Measurements from ENCODE around the gene KRT74. TPM values are rescaled to one million over a fixed set of nuclear protein-coding genes. Genes with fewer than 3 reads are reported as not detected.

The KRT74 gene
- total and polyA plus RNA-seq, 9 of the 15 experiments (the other 6 are each of a cell fraction or from before 2014, with no cell fraction given): not detected

DNA sequence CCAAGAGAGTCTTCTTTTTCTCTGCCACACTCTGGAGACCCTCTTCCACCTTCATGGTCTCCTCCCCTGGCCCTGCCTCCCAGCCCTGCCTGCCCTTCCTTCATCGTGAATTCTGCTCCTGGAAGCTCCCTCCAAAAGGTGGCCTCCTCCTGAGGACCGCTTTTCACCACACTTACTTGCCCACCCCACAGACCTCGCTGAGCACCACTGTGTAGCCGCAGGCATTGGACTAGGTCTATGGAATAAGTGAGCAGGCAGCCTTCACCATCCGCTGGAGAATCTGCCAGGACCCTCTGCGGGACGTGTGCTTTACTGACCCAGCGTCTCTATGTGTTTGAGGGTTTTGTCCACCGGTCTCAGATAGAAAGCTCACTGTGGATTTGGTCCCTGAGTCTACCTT, 43.8 kb downstream of the KRT74 start:
- 0% methylated on average over 9 of the region's 9 CpGs for WGBS (ENCODE audit: insufficient coverage, low coverage, missing lambda C conversion rate)

DNA sequence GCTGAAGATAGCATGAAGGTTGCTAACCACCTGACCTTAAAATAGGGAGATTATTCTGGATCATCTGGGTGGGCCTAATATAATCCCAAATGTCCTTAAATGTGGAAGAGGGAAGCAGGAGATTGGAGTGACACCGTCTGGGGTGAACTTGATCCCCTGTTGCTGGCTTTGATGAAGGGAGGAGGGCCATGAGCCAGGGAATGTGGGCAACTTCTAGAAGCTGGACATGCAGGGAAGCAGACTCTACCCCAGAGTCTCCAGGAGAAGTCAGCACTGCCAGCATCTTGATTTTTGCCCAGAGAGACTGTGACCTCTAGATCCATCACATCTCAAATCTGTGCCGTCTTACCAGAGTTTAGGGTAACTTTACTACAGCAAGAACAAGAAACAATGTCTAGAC, 44.2 kb downstream of the KRT74 start:
- DNase-seq (ENCODE audit: extremely low read depth in 1 of 4, low spot score in 3 of 4): no peak
- peaks cover 5% of the 10 kb centered on the region; the same call in 1 of the 2 replicates for H4K20me1 ChIP-seq (replicated peaks; ENCODE audit: control insufficient read depth, insufficient read depth, low read length)
- ChIA-PET CTCF (ENCODE audit: low intra/inter-chr PET ratio) (no interaction called here), POLR2A (no interaction called here)
- no peak overlapping the region for H3K4me3 ChIP-seq
- no peak overlapping the region for H3K4me2 ChIP-seq (ENCODE audit: insufficient read depth, low read length)
- 0% methylated on average over 2 of the region's 2 CpGs for WGBS (ENCODE audit: insufficient coverage, low coverage, missing lambda C conversion rate)
- no peaks in the 10 kb centered on the region for H3K9me3 ChIP-seq (replicated peaks; ENCODE audit: control insufficient read depth, insufficient read depth, low read depth, low read length)
- intact Hi-C loops (cut with micrococcal nuclease): no loop called here
- in situ Hi-C loops (cut with MboI): no loop called here
- no peaks in the 10 kb centered on the region for H3K9me1 ChIP-seq (ENCODE audit: control insufficient read depth, insufficient read depth, low read length)
- peaks cover 5 to 46% of the 10 kb centered on the region in 2 experiments; a peak in 4 of 5 replicates for H3K27me3 ChIP-seq (ENCODE audit: control insufficient read depth in 2 of 2, insufficient read depth in 2 of 2, low read length in 2 of 2)
- no peaks in the 10 kb centered on the region for H3K36me3 ChIP-seq (ENCODE audit: control insufficient read depth, insufficient read depth, low read length)
- FAIRE-seq: no peak
- no peak overlapping the region for H2AFZ ChIP-seq (ENCODE audit: low read depth, low read length)
- no peak for ATAC-seq
- no peaks in the 10 kb centered on the region for H3K79me2 ChIP-seq (ENCODE audit: control insufficient read depth, insufficient read depth, low read length)
- no peak overlapping the region for H3K27ac ChIP-seq (ENCODE audit: extremely low read depth, low read depth, low read length)
- BruUV-seq (replicated peaks): no TSS peak
- H3K4me1 ChIP-seq (replicated peaks in 1 of 2; ENCODE audit: control insufficient read depth in 2 of 2, insufficient read depth in 2 of 2, low read length in 2 of 2): no peaks in the 10 kb centered on the region
- TF ChIP-seq ESRRA (IDR thresholded peaks at IDR 0.05; ENCODE audit: borderline replicate concordance, low read depth) (no peak), RAD21 (CRISPR knock-in tag; conservative IDR thresholded peaks at IDR 0.05 in 1 of 2, IDR thresholded peaks at IDR 0.05 in 1 of 2) (no peak), ADNP (tag; IDR thresholded peaks at IDR 0.05) (no peak)
- TF ChIP-seq, protein P1, sequence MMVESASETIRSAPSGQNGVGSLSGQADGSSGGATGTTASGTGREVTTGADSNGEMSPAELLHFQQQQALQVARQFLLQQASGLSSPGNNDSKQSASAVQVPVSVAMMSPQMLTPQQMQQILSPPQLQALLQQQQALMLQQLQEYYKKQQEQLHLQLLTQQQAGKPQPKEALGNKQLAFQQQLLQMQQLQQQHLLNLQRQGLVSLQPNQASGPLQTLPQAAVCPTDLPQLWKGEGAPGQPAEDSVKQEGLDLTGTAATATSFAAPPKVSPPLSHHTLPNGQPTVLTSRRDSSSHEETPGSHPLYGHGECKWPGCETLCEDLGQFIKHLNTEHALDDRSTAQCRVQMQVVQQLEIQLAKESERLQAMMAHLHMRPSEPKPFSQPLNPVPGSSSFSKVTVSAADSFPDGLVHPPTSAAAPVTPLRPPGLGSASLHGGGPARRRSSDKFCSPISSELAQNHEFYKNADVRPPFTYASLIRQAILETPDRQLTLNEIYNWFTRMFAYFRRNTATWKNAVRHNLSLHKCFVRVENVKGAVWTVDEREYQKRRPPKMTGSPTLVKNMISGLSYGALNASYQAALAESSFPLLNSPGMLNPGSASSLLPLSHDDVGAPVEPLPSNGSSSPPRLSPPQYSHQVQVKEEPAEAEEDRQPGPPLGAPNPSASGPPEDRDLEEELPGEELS (CRISPR knock-in tag; IDR thresholded peaks at IDR 0.05; ENCODE audit: borderline replicate concordance): no peak
- no peak overlapping the region for H3K9ac ChIP-seq (ENCODE audit: insufficient read depth in 1 of 2, low read depth in 2 of 2, low read length in 2 of 2)

More for the DNA sequence above, 43.8 kb downstream of the KRT74 start:
- ChIA-PET CTCF (ENCODE audit: low intra/inter-chr PET ratio) (no interaction called here), POLR2A (no interaction called here)
- peaks cover 5 to 44% of the 10 kb centered on the region in 2 experiments; a peak in 4 of 5 replicates for H3K27me3 ChIP-seq (ENCODE audit: control insufficient read depth in 2 of 2, insufficient read depth in 2 of 2, low read length in 2 of 2)
- no peaks in the 10 kb centered on the region for H3K79me2 ChIP-seq (ENCODE audit: control insufficient read depth, insufficient read depth, low read length)
- H3K9me1 ChIP-seq (ENCODE audit: control insufficient read depth, insufficient read depth, low read length): no peaks in the 10 kb centered on the region
- no peaks in the 10 kb centered on the region for H3K4me1 ChIP-seq (replicated peaks in 1 of 2; ENCODE audit: control insufficient read depth in 2 of 2, insufficient read depth in 2 of 2, low read length in 2 of 2)
- TF ChIP-seq POLR2H (tag; IDR thresholded peaks at IDR 0.05; ENCODE audit: low read depth) (no peak), NFIX (CRISPR knock-in tag; IDR thresholded peaks at IDR 0.05; ENCODE audit: low read depth) (no peak), BMI1 (IDR thresholded peaks at IDR 0.05; ENCODE audit: low read length) (no peak), SOX6 (IDR thresholded peaks at IDR 0.05) (no peak), MEF2A (IDR thresholded peaks at IDR 0.05; ENCODE audit: control insufficient read depth, low read depth, low read length) (no peak), TCF7L2 (IDR thresholded peaks at IDR 0.05; ENCODE audit: low read depth, low read length) (no peak), TAF7 (tag; IDR thresholded peaks at IDR 0.05) (no peak), NFE2 (IDR thresholded peaks at IDR 0.05; ENCODE audit: low read depth) (no peak), HIVEP1 (CRISPR knock-in tag; IDR thresholded peaks at IDR 0.05) (no peak), NCOA2 (IDR thresholded peaks at IDR 0.05; ENCODE audit: partially characterized antibody in 2 of 2) (no peak), POLR2A (conservative IDR thresholded peaks at IDR 0.05) (no peak)
- ATAC-seq (no peak), DNase-seq (ENCODE audit: extremely low read depth in 1 of 4, low spot score in 3 of 4) (no peak), FAIRE-seq (no peak)
- no peak overlapping the region for H3K27ac ChIP-seq (ENCODE audit: extremely low read depth, low read depth, low read length)
- no peak overlapping the region for H3K4me2 ChIP-seq (ENCODE audit: insufficient read depth, low read length)
- H3K9ac ChIP-seq (ENCODE audit: insufficient read depth in 1 of 2, low read depth in 2 of 2, low read length in 2 of 2): peak overlapping the region in 1 of 2 experiments; percentile 35; a peak in 1 of 4 replicates
- no peak overlapping the region for H3K4me3 ChIP-seq
- no peak overlapping the region for H2AFZ ChIP-seq (ENCODE audit: low read depth, low read length)
- no TSS peak for BruUV-seq (replicated peaks)
- intact Hi-C loops (cut with micrococcal nuclease) (no loop called here), in situ Hi-C loops (cut with MboI) (no loop called here)
- no peaks in the 10 kb centered on the region for H3K36me3 ChIP-seq (ENCODE audit: control insufficient read depth, insufficient read depth, low read length)
- no peaks in the 10 kb centered on the region for H3K9me3 ChIP-seq (replicated peaks; ENCODE audit: control insufficient read depth, insufficient read depth, low read depth, low read length)
- H4K20me1 ChIP-seq (replicated peaks; ENCODE audit: control insufficient read depth, insufficient read depth, low read length): peaks cover 5% of the 10 kb centered on the region; the same call in 1 of the 2 replicates
